ENCODE results near the gene DNAJB8.

DNAJB8 gene

DNA sequence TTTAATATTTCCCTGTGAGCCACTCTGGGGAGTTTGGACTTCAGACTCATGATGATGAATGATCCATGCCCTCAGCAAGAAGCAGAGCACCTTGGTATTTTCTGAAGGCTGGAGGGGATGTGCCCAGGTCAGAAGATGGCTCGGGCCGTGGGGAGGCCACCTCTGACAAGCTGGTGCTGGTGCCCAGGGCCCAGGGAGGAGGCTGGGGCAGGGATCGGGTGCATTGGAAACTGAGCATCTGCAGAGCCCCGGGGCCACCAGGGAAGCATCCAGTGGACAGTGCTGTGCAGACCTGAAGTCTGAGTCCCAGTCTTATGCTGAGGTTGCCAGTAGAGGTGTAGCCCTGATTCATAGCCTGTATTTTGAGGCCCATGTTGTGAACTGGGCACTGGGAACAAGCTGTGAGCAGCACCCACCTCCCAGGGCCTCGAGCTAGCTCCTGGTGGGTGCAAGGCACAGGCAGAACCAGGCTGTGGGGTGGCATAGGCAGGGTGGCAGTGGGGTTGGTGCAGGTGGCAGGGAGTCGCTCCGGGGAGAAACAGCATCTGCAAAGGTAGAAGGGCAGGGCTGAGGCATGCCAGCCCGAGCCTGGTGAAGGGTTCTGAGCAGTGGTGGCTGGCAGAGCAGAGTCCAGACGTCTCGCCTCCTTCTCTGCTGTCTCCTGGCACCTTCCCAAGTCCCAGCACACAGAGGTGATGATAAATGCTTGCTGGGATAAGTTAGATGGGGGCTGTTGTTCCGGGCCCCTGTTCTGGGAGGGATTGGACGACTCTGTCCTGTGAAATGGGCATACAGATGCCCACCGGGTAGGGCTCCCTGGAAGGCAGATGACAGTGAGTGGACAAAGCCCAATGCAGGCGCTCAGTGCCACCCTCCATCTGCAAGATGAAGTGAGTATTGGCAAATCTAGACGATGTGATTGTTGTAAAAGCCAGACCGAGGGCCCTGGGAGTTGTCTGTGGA lies 10.6 kb downstream of the DNAJB8 start:
- ChIA-PET CTCF (no interaction called here), POLR2A (no interaction called here)
- DNase-seq (ENCODE audit: extremely low spot score), result no peak
- TF ChIP-seq, protein P1, sequence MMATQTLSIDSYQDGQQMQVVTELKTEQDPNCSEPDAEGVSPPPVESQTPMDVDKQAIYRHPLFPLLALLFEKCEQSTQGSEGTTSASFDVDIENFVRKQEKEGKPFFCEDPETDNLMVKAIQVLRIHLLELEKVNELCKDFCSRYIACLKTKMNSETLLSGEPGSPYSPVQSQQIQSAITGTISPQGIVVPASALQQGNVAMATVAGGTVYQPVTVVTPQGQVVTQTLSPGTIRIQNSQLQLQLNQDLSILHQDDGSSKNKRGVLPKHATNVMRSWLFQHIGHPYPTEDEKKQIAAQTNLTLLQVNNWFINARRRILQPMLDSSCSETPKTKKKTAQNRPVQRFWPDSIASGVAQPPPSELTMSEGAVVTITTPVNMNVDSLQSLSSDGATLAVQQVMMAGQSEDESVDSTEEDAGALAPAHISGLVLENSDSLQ (IDR thresholded peaks at IDR 0.05), result no peak
- TF ChIP-seq FOXK2 (IDR thresholded peaks at IDR 0.05) (no peak), FOXA1 (IDR thresholded peaks at IDR 0.05) (no peak), HDGF (IDR thresholded peaks at IDR 0.05; ENCODE audit: borderline replicate concordance) (no peak), BHLHE40 (IDR thresholded peaks at IDR 0.05; ENCODE audit: borderline replicate concordance) (no peak), NFRKB (IDR thresholded peaks at IDR 0.05) (no peak), SP1 (IDR thresholded peaks at IDR 0.05) (no peak), ARNT (IDR thresholded peaks at IDR 0.05) (no peak), L3MBTL2 (conservative IDR thresholded peaks at IDR 0.05) (no peak), LEF1 (IDR thresholded peaks at IDR 0.05; ENCODE audit: borderline replicate concordance) (no peak), CTBP1 (IDR thresholded peaks at IDR 0.05; ENCODE audit: borderline replicate concordance) (no peak), TARDBP (IDR thresholded peaks at IDR 0.05) (no peak), FOXM1 (IDR thresholded peaks at IDR 0.05; ENCODE audit: borderline replicate concordance) (no peak), ZNF384 (IDR thresholded peaks at IDR 0.05) (no peak), ELF4 (IDR thresholded peaks at IDR 0.05) (no peak), SUZ12 (IDR thresholded peaks at IDR 0.05) (no peak)

DNA sequence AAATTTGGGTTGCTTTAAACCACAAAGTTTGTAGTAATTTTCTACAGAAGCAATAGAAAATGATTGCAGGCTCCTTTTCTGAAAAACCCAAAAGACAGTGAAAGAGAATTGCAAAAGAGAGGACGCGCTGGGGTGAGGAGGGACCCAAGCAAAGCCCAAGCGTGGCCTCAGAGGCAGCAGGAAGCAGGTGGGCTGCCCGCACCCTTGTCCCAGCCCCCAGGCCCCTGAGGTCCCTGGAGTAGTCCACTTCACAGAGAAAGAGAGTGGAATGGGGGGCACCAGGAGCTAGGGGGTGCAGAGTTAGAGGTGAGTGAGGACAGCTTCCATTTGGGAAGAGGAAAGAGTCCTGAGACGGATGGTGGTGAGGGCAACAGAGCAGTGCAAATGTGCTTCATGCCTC lies 11.6 kb downstream of the DNAJB8 start:
- no peak for DNase-seq (ENCODE audit: extremely low spot score)
- CTCF ChIA-PET, result no interaction called here
- POLR2A ChIA-PET, result no interaction called here
- TF ChIP-seq FOXA1 (IDR thresholded peaks at IDR 0.05) (no peak), L3MBTL2 (conservative IDR thresholded peaks at IDR 0.05) (no peak), FOXK2 (IDR thresholded peaks at IDR 0.05) (no peak), NFRKB (IDR thresholded peaks at IDR 0.05) (no peak)

DNA sequence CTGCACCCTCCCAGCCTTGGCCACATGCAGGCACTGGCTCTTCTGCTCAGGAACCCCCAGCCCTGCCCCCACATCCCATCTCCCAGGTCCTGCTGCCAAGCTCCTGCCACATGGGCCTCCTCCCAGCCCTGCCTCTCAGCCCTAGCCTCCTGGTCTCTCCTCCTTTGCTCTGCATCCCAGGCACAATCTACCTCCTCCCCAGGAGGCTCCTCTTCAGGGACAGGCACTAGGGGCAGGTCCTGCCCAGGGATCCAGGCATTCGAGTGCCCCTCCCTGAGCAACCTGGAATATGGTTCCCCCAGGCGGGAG lies 12.4 kb downstream of the DNAJB8 start:
- ChIA-PET CTCF (no interaction called here), POLR2A (no interaction called here)

DNA sequence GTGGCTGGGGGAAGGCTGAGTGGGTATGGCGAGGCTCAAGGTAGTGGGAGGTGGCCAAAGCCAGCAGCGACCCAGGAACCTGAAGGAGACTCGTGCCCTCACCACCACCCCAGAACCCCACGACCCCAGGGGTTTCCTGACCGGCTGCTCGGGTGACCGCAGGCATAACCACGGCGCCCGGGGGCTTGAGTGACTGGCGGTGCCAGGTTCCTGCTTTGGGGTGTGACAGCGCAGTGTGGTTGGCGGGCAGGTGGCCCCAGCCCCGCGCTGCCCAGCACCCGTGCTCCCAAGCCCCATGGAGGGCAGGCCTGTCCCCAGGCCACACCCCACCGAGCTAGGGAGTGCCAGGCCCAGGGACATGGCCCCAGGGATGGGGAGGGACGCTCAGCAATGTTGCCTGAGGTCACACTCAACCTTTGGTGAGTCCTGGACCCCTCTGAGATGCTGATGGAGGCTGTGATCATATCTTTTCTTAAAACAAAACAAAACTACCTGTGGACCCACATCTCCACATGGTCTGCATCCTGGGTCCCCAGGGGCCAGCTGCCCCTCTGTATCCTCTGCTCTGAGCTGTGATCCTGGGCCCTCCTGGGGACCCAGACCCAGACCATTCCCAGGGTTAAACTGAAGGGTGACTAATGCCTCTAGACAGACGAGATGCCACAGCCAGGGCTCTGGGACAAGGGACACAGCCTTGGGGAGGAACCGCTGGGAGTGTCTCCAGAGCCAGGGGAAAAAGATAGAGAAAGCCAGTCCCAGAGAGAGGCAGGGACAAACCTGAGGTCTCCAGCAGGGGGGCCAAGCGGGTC lies 13.0 kb downstream of the DNAJB8 start:
- TF ChIP-seq CTBP1 (IDR thresholded peaks at IDR 0.05; ENCODE audit: borderline replicate concordance), result no peak
- TF ChIP-seq FOXA1 (IDR thresholded peaks at IDR 0.05), result no peak
- TF ChIP-seq FOXM1 (IDR thresholded peaks at IDR 0.05; ENCODE audit: borderline replicate concordance), result no peak
- no peak for TF ChIP-seq BHLHE40 (IDR thresholded peaks at IDR 0.05; ENCODE audit: borderline replicate concordance)
- TF ChIP-seq HDGF (IDR thresholded peaks at IDR 0.05; ENCODE audit: borderline replicate concordance), result no peak
- TF ChIP-seq LEF1 (IDR thresholded peaks at IDR 0.05; ENCODE audit: borderline replicate concordance), result no peak
- no peak for TF ChIP-seq L3MBTL2 (conservative IDR thresholded peaks at IDR 0.05)
- TF ChIP-seq TARDBP (IDR thresholded peaks at IDR 0.05), result no peak
- TF ChIP-seq ZNF384 (IDR thresholded peaks at IDR 0.05), result no peak
- CTCF ChIA-PET, result no interaction called here
- POLR2A ChIA-PET, result no interaction called here
- no peak for DNase-seq (ENCODE audit: extremely low spot score)

More for the DNA sequence above, 12.4 kb downstream of the DNAJB8 start:
- TF ChIP-seq FOXM1 (IDR thresholded peaks at IDR 0.05; ENCODE audit: borderline replicate concordance) (no peak), ELF4 (IDR thresholded peaks at IDR 0.05) (no peak), ZNF384 (IDR thresholded peaks at IDR 0.05) (no peak), FOXA1 (IDR thresholded peaks at IDR 0.05) (no peak), TARDBP (IDR thresholded peaks at IDR 0.05) (no peak), ARNT (IDR thresholded peaks at IDR 0.05) (no peak), HDGF (IDR thresholded peaks at IDR 0.05; ENCODE audit: borderline replicate concordance) (no peak), SP1 (IDR thresholded peaks at IDR 0.05) (no peak), LEF1 (IDR thresholded peaks at IDR 0.05; ENCODE audit: borderline replicate concordance) (no peak), CTBP1 (IDR thresholded peaks at IDR 0.05; ENCODE audit: borderline replicate concordance) (no peak), BHLHE40 (IDR thresholded peaks at IDR 0.05; ENCODE audit: borderline replicate concordance) (no peak), FOXK2 (IDR thresholded peaks at IDR 0.05) (no peak)
- TF ChIP-seq, protein P1 (IDR thresholded peaks at IDR 0.05), result no peak
- DNase-seq (ENCODE audit: extremely low spot score), result no peak

DNA sequence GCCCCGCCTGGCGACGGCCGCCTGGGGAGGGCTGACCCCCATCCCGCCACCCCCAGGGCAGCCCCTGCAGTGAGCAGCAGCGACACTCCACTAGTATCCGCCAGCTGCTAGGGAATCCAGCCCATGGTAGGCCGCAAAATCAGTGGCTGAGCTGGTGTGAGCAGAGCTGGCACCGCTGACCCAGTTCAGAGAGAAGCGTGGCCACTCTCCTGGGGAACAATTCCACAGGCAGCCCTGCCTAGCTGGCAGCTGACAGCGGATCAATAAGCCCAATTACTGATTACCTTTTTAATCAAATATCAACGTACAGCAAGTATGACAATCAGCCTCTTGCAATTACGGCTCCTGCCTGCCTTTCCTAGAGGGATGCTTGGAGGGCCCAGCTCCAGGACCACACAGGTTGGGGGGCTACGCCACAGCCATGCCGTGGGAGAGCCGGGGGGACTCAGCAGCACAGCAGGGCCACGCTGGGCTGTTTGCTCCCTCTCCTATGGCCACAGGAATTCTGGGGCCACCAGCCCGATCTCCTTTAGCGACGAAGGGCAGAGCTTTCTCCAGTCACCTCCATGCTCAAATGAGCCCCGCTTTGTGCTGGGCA lies 13.9 kb downstream of the DNAJB8 start:
- DNase-seq (ENCODE audit: extremely low spot score), result no peak
- no peak for TF ChIP-seq HDGF (IDR thresholded peaks at IDR 0.05; ENCODE audit: borderline replicate concordance)
- TF ChIP-seq, protein P1 (IDR thresholded peaks at IDR 0.05), result no peak
- no peak for TF ChIP-seq SP1 (IDR thresholded peaks at IDR 0.05)
- TF ChIP-seq FOXA1 (IDR thresholded peaks at IDR 0.05), result no peak
- no peak for TF ChIP-seq FOXM1 (IDR thresholded peaks at IDR 0.05; ENCODE audit: borderline replicate concordance)
- TF ChIP-seq SUZ12 (IDR thresholded peaks at IDR 0.05), result no peak
- TF ChIP-seq TARDBP (IDR thresholded peaks at IDR 0.05), result no peak
- no peak for TF ChIP-seq CTBP1 (IDR thresholded peaks at IDR 0.05; ENCODE audit: borderline replicate concordance)
- no peak for TF ChIP-seq BHLHE40 (IDR thresholded peaks at IDR 0.05; ENCODE audit: borderline replicate concordance)
- TF ChIP-seq LEF1 (IDR thresholded peaks at IDR 0.05; ENCODE audit: borderline replicate concordance), result no peak
- TF ChIP-seq ZNF384 (IDR thresholded peaks at IDR 0.05), result no peak
- no peak for TF ChIP-seq FOXK2 (IDR thresholded peaks at IDR 0.05)
- CTCF ChIA-PET, result no interaction called here
- POLR2A ChIA-PET, result no interaction called here
